HUDEP-2 (cell line): ENCODE results near the gene HYDIN.

ENCODE experiments used
- DNase-seq, 76 experiments: peaks; one replicate each; lab custom pipeline; 2025; ENCODE audit not compliant: unreplicated experiment in 76 of 76; lab: John Stamatoyannopoulos, UW

Gene HYDIN

DNA sequence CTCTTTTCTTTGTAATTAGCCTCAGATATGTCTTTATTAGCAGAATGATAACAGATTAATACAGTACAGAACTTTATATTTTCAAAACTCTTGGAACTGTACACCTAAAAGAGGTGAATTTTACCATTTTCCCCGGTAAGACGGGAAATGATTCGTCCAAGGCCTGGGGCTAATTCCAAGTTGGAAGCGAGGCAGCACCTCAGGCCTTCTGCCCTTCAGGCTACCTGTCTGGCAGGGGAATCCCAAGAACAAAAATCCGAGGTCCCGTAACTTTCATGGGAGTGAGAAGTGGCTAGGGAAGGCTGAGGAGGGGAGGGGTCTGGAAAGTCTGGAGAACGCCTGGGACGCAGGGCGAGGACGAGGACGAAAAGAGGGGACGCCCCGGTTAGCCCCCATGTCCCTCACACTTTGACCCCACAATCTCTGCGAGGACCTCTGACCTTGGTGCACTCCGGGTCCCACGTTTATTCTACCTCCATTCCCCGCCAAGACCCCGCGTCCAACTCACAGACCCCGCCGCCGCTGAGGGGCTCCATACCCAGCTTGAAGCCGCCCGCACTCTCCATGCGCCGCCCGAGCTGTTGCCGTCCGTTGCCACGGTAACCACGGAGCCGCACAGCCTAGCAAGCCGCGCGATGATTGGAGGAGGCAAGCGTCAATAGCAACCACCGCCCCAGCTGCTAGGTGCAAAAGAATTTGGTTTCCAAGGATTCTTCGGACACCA is at the start of gene HYDIN:
HYDIN (minus strand) TSS at position 601 of the 724 bp plus-strand sequence. CDS start 43,827 bp downstream, outside the sequence.
- peak in 9 of 76 experiments; percentile 1 to 12 (median 4) for DNase-seq

DNA sequence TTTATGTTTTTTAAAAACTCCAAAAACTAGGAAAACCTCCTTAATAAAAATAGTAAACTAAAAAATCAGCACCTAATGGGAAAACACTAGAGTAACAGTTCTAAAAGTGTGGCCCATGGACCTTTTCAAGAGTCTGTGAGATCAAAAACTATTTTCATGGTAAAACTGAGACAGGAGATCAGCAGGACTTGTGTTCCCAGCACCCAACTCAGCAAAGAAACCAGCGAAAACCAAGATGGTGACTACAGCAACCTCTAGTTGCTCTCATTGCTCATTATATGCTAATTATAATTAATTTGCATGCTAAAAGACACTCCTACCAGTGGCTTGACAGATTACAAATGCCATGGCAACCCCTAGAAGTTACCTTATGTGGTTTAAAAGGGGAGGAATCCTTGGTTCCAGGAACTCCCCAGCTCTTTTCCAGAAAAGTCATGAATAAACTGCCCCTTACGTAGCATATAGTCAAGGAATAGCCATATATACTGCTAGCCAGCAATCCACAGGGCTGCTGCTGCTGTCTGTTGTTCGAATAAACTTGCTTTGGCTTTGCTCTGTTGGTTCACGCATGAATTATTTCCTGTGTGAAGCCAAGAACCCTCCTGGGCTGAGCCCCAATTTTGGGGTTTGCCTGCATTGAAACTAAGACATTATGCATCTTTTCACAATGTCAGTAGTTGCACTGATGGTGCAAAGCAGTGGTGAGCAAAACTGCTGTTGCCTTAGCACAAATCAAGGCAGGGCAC is 46.2 kb upstream of the HYDIN start:
- DNase-seq: no peak

DNA sequence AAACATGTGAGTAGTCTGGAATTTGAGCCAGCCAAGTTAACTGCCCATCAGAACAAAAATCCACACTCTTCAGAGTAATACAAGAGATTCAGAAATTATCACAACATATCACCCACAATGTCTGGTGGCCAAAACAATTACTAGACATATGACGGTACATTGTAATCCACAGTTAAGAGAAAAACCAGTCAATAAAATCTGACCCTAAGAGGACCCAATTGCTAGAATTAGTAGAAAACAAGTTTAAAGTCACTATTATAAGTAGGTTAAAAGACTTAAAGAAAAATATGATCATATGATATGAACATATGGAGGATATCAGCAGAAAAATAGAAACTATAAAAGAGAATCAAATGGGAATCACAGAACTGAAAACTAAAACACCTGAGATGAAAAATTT is 42.9 kb upstream of the HYDIN start:
- DNase-seq: no peak

DNA sequence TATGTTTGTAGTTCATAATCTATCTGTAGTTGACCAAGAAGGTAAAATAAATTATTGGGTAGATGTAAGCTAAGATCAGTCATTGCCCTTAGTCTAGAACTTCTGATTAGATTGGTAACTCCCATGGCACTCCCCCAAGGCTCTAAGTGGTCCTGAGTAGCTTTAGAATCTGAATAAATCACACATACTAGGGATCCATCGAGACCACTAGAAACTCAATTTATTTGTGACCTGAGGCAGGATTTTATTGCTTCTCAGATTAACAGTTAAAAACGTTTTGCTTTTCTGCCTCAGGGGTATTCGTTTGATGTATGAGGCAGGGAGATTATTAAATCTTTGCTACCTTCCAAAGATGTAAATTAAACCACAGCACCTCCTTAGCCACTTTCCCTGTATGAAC is 33.8 kb upstream of the HYDIN start:
- no peak for DNase-seq

DNA sequence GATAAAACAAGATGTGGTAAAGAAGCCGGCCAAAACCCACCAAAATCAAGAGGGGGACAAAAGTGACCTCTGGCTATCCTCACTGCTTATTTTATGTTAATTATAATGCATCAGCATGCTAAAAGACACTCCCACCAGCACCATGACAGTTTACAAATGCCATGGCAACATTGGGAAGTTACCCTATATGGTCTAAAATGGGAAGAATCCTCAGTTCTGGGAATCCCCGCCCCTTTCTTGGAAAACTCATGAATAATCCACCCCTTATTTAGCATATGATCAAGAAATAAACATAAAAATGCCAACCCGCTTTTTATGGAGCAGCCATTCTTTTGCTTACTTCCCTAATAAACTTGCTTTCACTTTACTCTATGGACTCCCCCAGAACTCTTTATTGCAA is 33.1 kb upstream of the HYDIN start:
- no peak for DNase-seq

DNA sequence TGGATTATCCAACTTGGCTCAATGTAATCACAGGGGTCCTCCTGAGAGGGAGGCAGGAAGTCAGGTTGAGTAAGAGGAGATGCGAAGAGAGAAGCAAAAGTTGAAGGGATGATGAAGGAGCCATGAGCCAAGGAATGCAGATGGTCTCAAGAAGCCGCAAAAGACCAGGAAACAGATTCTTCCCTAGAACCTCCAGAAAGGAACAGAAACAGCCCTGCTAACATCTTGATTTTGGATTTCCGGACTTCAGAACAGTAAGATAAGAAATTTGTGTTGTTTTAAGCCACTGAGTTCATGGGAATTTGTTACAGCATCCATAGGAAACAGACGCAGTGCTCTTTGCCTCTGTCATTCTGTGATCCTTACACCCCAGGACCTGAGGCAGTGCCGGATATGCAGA is 31.9 kb upstream of the HYDIN start:
- no peak for DNase-seq

DNA sequence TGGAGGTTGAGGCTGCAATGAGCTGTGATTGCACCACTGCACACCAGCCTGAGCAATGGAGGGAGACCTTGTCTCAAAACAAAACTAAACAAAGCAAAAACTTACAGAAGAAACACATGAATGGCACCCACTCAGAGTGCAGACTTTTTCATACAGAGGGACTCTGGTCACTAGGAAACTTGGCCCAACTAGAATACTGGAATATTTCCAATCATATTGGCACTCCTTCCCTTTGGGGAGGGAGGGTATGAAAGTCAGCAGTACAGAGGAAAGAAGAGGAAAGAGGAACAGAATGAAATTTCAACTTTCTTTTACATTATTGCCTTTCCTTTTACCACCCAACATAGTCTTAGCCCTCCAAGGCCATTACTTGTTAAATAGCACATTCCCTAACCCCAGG is 30.5 kb upstream of the HYDIN start:
- no peak for DNase-seq

DNA sequence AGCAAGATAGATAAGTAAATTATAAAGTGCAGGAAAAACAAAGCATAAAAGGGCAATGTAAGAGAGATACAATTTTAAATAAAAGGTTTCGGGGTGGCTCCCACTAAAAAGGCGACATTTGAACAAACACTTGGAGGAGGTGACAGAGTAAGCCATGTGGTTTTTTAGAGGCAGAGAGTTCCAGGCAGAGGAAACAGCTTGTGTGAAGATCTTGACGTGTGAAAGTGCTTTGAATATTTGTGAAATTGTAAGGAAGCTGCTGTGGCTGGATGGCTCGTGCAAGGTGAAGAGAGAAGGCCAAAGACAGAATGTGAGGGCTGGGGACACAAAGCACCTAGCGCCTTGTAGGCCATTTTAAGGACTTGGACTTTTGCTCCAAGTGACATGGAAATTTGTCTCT is 28.6 kb upstream of the HYDIN start:
- DNase-seq: no peak

DNA sequence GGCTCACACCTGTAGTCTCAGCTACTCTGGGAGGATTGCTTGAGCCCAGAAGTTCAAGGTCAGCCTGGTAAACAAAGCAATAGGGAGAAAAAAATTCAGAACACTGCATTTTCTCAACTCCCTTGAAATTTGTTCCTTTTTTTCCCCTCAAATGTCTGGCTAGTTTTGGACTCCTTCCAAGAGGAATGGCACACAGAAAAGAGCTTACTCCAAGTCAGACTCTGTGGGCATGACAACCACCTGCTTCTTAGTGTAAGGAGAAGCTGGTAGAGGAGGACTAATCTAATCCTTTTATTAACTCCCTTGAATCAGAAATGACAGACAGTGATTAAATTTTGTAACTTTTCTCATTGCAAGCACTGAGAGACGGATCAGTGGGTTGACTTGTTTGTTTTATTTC is 27.9 kb upstream of the HYDIN start:
- no peak for DNase-seq

DNA sequence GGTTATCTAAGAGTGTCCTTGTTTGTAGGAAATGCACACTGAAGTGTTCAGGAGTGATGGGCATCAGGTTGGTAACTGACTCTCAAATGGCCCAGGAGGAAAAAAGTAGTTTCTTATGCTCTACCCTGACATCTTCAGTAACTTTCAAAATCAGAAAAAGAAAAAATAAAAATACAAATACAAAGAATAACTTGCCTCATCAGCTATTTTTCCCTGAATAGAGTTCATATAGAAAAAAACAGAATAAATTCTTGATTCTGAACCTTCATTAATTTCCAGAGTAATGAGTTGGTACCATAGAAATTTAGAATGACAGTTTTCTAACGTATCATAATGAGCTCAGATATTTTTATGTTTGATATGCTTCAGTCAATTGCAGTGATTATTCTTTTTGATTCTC is 27.2 kb upstream of the HYDIN start:
- no peak for DNase-seq

DNA sequence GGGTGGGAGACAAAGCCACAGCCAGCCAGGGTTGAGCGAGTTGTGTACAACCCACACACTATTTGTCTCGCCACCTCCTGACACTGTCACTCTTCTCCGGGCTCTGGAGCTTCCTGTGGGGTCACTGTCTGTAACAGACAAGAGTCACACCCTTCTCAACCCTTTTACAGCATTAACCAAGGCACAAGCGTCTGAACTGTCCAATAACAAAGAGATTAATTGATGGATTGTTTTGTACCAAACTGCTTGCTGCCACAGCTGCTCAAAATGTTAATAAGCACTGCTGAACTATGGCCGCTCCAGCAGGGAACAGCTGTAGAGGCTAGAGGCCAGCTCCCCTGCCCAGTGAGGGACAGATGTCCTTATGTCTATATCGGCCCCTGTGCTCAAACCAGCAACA is 25.2 kb upstream of the HYDIN start:
- peak in 1 of 76 experiments; percentile 2 for DNase-seq

DNA sequence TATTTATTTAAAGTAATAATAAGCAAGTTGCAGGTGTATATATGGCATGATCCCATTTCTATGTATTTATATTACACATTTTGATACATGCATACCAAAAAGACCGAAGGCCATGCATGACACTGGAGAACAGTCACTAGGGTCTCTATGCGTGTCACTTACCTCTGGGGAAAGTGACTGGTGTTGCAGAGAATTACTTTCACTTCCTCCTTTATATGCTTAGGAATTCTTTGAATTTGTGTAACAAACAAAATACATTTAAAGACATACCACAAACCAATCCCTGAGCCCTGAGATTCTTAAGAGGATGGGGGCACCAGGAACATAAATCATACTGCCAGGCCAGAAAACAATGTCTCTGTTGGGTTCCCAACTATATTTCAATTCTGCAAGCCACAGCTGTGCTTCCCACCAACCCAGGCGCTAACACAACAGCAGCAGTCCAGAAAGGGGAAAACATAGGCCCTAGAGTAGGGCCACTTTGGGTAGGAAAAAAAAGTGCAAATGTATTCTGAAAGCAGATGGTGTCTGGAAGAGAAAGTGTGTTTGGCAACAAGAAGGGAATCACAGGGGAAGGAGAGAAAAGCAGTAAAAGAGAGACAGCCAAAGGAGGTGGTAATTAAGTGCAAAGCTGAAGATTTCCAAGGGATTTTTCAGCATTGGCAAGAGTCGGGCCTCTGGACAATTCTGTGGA is 24.5 kb upstream of the HYDIN start:
- DNase-seq: no peak

DNA sequence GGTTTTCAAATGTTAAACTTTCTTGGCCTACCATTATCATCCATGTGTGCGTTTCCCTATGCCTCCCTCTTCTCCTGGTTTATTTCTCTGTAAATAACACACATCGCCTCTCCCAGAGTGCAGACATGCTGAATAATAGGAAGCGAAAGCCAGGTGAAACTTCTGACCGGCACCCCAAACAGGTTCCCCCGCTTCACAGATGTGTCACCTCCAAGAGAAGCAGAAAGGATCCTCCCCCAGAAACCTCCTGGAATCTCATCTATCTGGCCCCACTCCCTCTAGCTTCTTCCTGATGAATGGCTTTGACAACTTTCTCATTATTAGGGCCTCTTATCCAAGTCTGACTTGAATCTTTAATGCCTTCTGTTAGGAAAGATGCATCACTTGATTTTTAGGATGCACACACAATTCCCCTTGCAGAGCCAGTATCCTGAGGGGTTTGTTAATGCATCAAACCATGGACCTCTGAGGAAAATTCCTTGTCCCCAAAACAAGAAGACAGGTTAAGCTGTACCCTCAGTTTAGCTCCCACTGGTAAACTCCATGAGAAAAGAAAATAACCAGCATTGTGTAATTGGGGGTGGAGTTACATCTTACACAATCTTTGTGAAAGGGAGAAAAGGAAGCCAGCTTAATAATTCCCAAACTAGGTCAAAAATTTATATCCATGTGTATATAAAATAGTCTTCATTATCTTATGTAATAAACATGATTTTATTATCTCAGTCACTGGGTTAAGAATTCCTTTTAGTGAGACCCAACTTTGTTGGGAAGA is 20.1 kb upstream of the HYDIN start:
- DNase-seq: no peak

DNA sequence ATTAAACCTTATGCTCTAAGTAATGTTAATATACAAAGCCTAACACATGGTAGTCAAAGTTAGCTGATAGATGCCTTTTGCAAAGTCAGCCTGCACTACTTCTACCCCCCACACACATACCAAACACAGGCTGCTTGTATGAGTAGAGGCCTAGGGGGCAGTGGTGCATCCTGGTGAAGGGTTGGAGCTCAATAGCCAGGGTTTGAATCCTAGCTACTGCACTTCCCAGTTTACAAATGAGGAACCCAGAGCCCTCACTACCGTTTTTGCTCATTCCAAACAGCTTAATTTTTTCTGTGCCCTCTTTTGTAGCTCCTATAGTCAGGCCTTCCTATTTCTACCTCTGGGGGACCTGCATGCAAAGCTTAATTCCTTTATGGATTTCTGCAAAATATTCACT is 18.9 kb upstream of the HYDIN start:
- DNase-seq: peak in 2 of 76 experiments; percentile 1 to 5

DNA sequence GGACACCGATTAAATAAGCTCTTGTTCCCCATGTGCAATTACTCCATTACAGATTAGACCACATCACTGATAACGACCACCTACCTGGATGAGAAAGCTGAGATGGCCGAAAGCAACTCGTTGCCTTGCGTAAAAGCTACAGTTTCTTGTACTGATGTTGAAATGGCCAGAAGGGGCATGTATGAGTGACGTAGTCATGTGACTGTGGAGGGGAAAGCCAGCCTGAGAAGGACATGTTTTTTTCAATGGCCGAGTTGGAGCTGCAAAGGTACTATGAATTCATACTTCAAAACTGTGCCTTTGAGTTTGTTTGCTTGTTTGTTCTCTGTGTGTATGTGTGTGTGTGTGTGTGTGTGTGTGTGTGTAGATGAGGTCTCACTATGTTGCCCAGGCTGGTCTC is 17.0 kb upstream of the HYDIN start:
- DNase-seq: no peak

DNA sequence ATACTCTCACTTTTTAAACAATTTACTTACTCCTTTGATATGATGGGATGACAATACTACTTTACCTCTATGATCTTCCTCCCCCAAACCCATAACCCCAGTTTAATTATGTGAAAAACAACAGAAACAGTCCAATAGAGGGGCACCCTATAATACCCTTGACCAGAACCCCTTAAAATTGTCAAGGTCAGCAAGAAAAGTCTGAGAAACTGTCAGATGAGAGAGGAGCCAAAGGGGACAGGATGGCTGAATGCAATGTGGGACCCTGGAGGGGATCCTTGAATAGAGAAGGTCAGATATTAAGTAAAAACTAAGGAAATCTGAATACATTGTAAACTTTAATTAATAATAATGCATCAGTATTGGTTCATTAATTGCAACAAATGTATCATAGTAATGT is 15.8 kb upstream of the HYDIN start:
- DNase-seq: no peak

DNA sequence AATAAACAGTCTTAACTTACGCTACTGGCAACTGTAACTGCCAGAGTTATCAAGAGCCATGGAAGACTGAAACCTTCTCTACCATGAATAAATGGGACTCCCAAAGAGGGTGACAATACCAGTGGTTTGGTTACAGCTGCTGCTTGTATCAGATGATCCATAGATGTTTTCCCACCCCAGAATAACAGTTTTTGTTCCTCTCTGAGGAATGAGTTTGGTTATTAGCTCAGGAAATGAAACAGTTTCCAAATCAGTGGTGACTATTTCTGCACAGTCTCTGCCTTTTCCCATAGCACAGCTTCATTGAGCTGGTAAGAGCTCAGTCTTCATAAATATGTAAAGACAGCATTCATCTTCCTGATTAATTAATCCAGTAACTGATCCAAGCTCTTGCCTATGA is 14.0 kb upstream of the HYDIN start:
- no peak for DNase-seq

DNA sequence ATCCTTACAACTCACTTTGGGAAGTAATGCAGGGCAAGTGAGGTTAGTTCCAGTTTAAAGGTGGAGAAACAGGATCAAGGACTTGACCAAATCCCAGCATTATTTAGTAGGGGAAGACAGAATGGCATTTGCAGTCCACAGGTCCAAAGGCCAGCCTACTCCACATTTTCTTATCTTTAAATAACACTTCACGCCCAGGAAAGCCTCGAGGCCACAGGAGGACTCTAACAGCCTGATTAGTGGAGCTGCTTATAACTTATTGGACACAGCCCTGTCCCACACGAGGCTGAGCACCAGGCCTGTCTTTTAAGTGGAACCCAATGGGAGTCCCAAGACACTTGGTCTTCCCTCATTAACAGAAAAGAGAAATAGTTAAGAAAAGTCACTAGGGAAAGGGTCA is 12.1 kb upstream of the HYDIN start:
- no peak for DNase-seq

DNA sequence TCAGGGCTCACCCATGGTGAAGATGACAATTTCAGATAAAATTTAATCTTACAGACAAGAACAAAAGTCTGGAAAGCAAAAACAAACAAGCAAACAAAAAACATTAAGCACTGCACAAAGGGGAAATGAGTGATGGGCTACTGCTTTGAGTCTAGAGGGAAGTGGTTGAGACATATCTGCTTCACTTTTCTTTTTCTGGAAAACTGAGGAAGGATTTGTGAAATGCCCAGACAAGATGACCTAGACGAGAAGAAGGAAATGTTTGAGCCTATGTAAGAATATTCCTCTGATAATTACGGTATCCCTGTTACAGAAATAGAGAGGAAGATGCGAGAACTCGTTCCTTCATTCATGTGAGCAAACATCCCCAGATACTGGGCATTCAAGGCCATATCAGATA is 11.5 kb upstream of the HYDIN start:
- no peak for DNase-seq

DNA sequence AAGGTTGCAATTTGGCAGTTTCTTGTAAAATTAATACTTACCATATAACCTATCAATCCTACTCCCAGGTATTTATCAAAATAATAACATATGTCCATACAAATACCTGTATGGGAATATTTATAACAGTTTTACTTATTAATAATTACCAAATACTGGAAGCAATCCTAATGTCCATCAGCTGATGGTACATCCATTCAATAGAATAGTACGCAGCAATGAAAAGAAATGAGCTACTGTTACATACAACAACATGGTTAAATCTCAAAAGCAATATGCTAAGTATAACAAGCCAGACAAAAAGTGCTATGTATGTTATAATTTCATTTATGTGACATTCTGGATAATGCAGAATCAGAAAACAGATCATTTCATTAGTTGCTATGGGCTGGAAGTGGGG is 1.2 kb downstream of the HYDIN start:
- no peak for DNase-seq
